Esophagus muscularis mucosa (tissue), 4 donors: ENCODE results near the gene CHRND. TPM values are rescaled to one million over a fixed set of nuclear protein-coding genes. Genes with fewer than 3 reads are reported as not detected.

Experiments used
- DNase-seq: peaks from one replicate; pipeline ENCODE4 v3.0.0-alpha.2; 2017; ENCODE audit errors: extremely low spot score
- H3K27ac ChIP-seq, 4 donors: fragments of 200-600 bp; sonication (generic); replicated peaks in 1 of 4; 1 replicate in 3 of 4; 2 replicates in 1 of 4; pipeline ENCODE4 v1.5.1; 2016 to 2019; ENCODE audit warnings: mild to moderate bottlenecking in 1 of 4
- H3K27me3 ChIP-seq, 4 donors: fragments of 200-600 bp; sonication (generic); one replicate each; pipeline versions ENCODE4 v1.5.1 to v1.6.0; 2016 to 2019
- H3K36me3 ChIP-seq, 4 donors: fragments of 200-600 bp; sonication (generic); one replicate each; pipeline ENCODE4 v1.5.1; 2016 to 2019
- H3K4me1 ChIP-seq, 4 donors: fragments of 200-600 bp; sonication (generic); one replicate each; pipeline ENCODE4 v1.5.1; 2016 to 2019
- H3K4me3 ChIP-seq, 4 donors: fragments of 200-600 bp; sonication (generic); 1 replicate in 2 of 4; 2 replicates in 2 of 4; pipeline ENCODE4 v1.5.1; 2016 to 2019; ENCODE audit warnings: mild to moderate bottlenecking in 4 of 4, moderate library complexity in 1 of 4
- H3K9me3 ChIP-seq, 4 donors: fragments of 200-600 bp; sonication (generic); 1 replicate in 3 of 4; 2 replicates in 1 of 4; pipeline ENCODE4 v1.5.1; 2016 to 2019
- EP300 ChIP-seq: sonication (generic); formaldehyde crosslinking; IDR thresholded peaks from one replicate; pipeline ENCODE4 v1.6.1; 2017; ENCODE audit warnings: antibody characterized with exemption
- POLR2A ChIP-seq: fragments of 450-650 bp; IDR thresholded peaks from one replicate; pipeline ENCODE4 v1.6.1; 2017; ENCODE audit warnings: antibody characterized with exemption, moderate library complexity, mild to moderate bottlenecking, low read depth
- POLR2AphosphoS5 ChIP-seq, 2 donors: sonication (generic); formaldehyde crosslinking; IDR thresholded peaks; one replicate each; pipeline ENCODE4 v1.6.1; 2017; ENCODE audit warnings: antibody characterized with exemption in 2 of 2
- WGBS: methylation state at CpG from one replicate; pipeline ENCODE4 v1.1.5; 2018; 5-methylcytosine and 5-hydroxymethylcytosine counted together
- intact Hi-C: fragments of 100-400 bp; cut with DNase I; formaldehyde crosslinking; loops from one replicate; pipeline ENCODE4 v1.15.1; 2023
- total RNA-seq, 4 donors: library from RNA; depleted of rRNA; stranded (reverse); fragments of >200 nt; gene quantifications; one replicate each; pipeline versions ENCODE4 v1.1.0 to v1.2.1, GENCODE V29; 2016
- TF ChIP-seq, protein P1 (sequence below), 3 experiments: fragments of 200-600 bp in 2 of 3; fragments of 450-650 bp in 1 of 3; sonication (generic) in 2 of 3; IDR thresholded peaks; one replicate each; pipeline ENCODE4 v1.5.1; 2017 to 2019; ENCODE audit warnings: antibody characterized with exemption in 3 of 3, mild to moderate bottlenecking in 2 of 3, moderate library complexity in 1 of 3

Gene CHRND
- total RNA-seq, 4 donors from 2014 or later: not detected

- H3K4me1 ChIP-seq: peaks cover 31 to 43% (median 38%) of the 10 kb centered on the region in 4 donors
- H3K27me3 ChIP-seq: peaks cover 6 to 95% (median 44%) of the 10 kb centered on the region in 4 donors
- no peaks in the 10 kb centered on the region for H3K9me3 ChIP-seq
- intact Hi-C loops: loop anchor here (2.0 to 10.0 kb wide), 2 partner anchors 81 to 617 kb away; no protein-coding TSS in a partner anchor
- no peak overlapping the region for H3K27ac ChIP-seq
- H3K36me3 ChIP-seq: no peaks in the 10 kb centered on the region
- no peak for DNase-seq
- no peak for TF ChIP-seq EP300
- TF ChIP-seq, protein P1, sequence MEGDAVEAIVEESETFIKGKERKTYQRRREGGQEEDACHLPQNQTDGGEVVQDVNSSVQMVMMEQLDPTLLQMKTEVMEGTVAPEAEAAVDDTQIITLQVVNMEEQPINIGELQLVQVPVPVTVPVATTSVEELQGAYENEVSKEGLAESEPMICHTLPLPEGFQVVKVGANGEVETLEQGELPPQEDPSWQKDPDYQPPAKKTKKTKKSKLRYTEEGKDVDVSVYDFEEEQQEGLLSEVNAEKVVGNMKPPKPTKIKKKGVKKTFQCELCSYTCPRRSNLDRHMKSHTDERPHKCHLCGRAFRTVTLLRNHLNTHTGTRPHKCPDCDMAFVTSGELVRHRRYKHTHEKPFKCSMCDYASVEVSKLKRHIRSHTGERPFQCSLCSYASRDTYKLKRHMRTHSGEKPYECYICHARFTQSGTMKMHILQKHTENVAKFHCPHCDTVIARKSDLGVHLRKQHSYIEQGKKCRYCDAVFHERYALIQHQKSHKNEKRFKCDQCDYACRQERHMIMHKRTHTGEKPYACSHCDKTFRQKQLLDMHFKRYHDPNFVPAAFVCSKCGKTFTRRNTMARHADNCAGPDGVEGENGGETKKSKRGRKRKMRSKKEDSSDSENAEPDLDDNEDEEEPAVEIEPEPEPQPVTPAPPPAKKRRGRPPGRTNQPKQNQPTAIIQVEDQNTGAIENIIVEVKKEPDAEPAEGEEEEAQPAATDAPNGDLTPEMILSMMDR (IDR thresholded peaks at IDR 0.05): peak; percentile 83 to 98 (median 92)
- peak overlapping the region; percentile 40 to 52 (median 42) for H3K4me3 ChIP-seq
- no CpG with 5 or more reads among the region's 66 CpGs for WGBS
Measured at GRCh38 chr2:232521959-232522622, 3.9 kb upstream of the CHRND start.

DNA sequence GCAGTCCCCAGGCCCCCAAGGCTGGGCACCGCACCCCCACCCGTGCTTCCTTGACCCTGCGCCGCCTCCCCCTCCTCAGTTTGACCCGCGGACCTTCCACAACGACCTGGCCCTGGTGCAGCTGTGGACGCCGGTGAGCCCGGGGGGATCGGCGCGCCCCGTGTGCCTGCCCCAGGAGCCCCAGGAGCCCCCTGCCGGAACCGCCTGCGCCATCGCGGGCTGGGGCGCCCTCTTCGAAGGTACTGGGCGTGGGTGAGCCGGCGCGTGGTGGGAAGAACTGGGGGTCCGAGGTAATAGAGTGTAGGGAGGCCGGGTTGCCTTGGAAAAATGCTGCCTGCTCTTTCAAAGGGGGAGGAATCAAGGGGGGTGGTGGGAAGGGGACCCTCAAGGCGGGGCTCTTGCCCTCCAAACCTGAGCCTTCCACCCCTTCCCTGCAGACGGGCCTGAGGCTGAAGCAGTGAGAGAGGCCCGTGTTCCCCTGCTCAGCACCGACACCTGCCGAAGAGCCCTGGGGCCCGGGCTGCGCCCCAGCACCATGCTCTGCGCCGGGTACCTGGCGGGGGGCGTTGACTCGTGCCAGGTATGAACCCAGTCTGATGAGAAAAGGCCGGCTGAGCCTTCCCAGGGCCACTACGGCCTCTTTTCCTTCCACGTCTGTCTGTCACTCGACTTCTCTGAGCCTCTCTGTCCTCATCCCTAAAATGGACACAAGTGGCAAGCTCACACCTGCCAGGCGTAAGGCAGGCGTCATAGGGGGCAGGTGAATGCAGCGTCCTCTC is 3.1 kb upstream of the CHRND start:
- intact Hi-C loops: loop anchor here (2.0 to 10.0 kb wide), 2 partner anchors 82 to 618 kb away; no protein-coding TSS in a partner anchor
- WGBS: 24% methylated on average over 15 of the region's 46 CpGs
- H3K4me3 ChIP-seq: peak overlapping the region; percentile 40 to 52 (median 42)

DNA sequence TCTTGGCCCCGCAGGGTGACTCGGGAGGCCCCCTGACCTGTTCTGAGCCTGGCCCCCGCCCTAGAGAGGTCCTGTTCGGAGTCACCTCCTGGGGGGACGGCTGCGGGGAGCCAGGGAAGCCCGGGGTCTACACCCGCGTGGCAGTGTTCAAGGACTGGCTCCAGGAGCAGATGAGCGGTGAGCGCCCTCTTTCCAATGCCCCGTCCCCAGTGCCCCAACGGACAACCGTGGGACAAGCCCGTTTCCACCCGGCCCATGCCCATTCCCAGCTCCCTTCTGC is 2.6 kb upstream of the CHRND start:
- peak overlapping the region in 2 of 4 donors; percentile 31 to 41 for H3K4me3 ChIP-seq
- 40% methylated on average over 1 of the region's 16 CpGs for WGBS
- H3K27ac ChIP-seq: no peak overlapping the region
- TF ChIP-seq POLR2AphosphoS5 (IDR thresholded peaks at IDR 0.05) (no peak), EP300 (no peak), POLR2A (no peak)
- TF ChIP-seq, protein P1 (IDR thresholded peaks at IDR 0.05): no peak
- H3K9me3 ChIP-seq: no peaks in the 10 kb centered on the region
- H3K27me3 ChIP-seq: peaks cover 6 to 88% (median 44%) of the 10 kb centered on the region in 4 donors
- no peaks in the 10 kb centered on the region for H3K36me3 ChIP-seq
- peaks cover 31 to 43% (median 38%) of the 10 kb centered on the region in 4 donors for H3K4me1 ChIP-seq
- no peak for DNase-seq
- intact Hi-C loops: loop anchor here (2.0 to 10.0 kb wide), 2 partner anchors 83 to 619 kb away; no protein-coding TSS in a partner anchor

More for the DNA sequence above, 3.1 kb upstream of the CHRND start:
- Histone ChIP-seq H3K27ac (no peak overlapping the region), H3K4me1 (peaks cover 31 to 43% (median 38%) of the 10 kb centered on the region in 4 donors), H3K27me3 (peaks cover 6 to 92% (median 44%) of the 10 kb centered on the region in 4 donors), H3K36me3 (no peaks in the 10 kb centered on the region), H3K9me3 (no peaks in the 10 kb centered on the region)
- TF ChIP-seq, protein P1 (IDR thresholded peaks at IDR 0.05): no peak
- no peak for TF ChIP-seq EP300
- no peak for DNase-seq

- no peak for DNase-seq
- intact Hi-C loops: loop anchor here (2.0 to 10.0 kb wide), 2 partner anchors 83 to 619 kb away; no protein-coding TSS in a partner anchor
- Histone ChIP-seq H3K27me3 (peaks cover 6 to 82% (median 44%) of the 10 kb centered on the region in 4 donors), H3K9me3 (no peaks in the 10 kb centered on the region), H3K27ac (no peak overlapping the region), H3K4me1 (peaks cover 31 to 43% (median 38%) of the 10 kb centered on the region in 4 donors), H3K4me3 (peak overlapping the region; percentile 25 to 43 (median 36)), H3K36me3 (no peaks in the 10 kb centered on the region)
- WGBS: 2% methylated on average over 12 of the region's 75 CpGs
- TF ChIP-seq POLR2A: no peak
- no peak for TF ChIP-seq EP300
- TF ChIP-seq, protein P1 (IDR thresholded peaks at IDR 0.05): no peak
- TF ChIP-seq POLR2AphosphoS5 (IDR thresholded peaks at IDR 0.05): no peak
Measured at GRCh38 chr2:232523682-232524597, 2.0 kb upstream of the CHRND start.
